Measurements from ENCODE around the gene LYSMD3.

- TF ChIP-seq CTCF (IDR thresholded peaks at IDR 0.05) (no peak), POLR2A (IDR thresholded peaks at IDR 0.05) (no peak)
These were observed 34.2 kb downstream of the LYSMD3 start for GRCh38 chr5:90495146-90495545.
